22Rv1 (cell line): ENCODE data around the gene IRF1.

Source experiments
- H3K27ac ChIP-seq: fragments of 450-650 bp; 2 replicates; pipeline ENCODE4 v1.5.1; 2017
- ZFX ChIP-seq: fragments of 450-650 bp; IDR thresholded peaks from 2 replicates; pipeline ENCODE4 v1.6.1; 2017; ENCODE audit warnings: antibody characterized with exemption, borderline replicate concordance
- TF ChIP-seq, protein P1 (sequence below): fragments of 450-650 bp; IDR thresholded peaks from 2 replicates; pipeline ENCODE4 v1.5.1; 2017; ENCODE audit warnings: mild to moderate bottlenecking

Gene IRF1

DNA sequence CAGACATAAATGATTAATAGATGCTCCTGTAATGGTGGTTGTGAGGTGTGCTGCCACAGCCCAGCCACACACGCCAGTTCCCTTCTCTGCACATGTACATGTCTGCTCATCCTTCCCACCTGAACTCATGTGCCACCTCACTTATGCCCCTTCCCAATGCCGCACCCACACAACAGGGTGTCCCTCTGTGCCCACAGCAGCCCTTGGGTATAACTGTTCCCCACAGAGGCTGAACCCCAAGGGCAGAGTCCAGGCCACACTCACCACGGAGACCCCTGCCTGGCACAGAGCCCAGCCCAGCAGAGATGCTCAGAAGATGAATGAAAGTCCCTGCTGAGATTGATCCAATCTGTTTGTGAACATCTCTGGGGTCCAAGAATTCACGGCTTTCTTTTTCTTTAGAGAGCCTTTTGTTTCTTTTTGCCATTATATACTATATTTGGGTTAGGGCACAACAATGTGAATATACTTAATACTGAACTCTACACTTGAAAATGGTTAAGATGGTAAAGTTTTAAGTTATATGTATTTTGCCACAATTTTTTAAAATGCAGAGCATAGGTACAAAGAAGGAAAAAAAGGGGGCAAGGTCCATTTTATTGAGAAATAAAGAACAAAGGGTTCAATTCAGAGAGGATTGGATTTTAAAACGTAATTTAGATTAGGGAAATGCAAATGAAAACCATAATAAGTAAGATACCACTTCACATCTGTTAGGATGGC, 29.6 kb downstream of the IRF1 start:
- H3K27ac ChIP-seq: no peak overlapping the region

DNA sequence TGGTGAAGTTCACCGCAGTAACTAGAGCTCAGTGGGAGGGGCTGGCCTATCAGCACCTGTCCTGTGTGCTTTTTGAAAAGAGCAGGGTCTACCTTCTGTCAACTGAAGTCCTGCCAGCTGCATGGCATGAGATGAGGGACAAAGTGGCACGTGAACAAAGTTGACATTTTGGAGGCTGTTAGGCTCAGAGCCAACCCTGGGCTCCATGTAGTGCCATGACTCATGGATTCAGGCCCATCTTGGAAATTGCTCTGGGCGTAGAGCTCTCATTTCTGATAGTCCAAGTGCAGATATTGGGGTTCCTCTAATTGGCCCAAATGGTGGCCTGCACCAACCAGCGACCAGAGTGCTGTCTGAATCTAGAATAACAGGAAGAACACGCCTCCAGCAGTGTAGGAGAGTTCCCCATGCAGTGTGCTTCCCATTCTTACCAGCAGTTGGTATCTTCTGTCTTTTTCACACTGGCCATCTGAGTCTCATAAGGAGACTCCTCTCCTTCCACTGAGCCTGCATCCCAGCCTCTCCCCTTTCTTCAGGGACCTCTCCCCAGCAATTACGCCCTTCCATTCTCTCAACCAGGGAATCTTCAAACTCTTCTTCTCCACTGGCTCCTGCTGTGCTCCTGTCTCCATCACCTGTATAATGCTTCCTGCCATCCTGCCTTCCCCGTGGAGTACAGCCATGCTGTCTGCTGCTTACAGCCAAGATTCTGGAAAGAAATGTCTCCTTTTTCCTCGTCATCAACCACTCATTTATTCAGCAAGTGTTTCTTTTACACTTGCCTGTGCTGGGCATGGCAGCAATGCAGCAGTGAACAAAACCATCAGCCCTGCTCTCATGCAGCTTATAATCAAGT, 30.4 kb downstream of the IRF1 start:
- TF ChIP-seq, protein P1, sequence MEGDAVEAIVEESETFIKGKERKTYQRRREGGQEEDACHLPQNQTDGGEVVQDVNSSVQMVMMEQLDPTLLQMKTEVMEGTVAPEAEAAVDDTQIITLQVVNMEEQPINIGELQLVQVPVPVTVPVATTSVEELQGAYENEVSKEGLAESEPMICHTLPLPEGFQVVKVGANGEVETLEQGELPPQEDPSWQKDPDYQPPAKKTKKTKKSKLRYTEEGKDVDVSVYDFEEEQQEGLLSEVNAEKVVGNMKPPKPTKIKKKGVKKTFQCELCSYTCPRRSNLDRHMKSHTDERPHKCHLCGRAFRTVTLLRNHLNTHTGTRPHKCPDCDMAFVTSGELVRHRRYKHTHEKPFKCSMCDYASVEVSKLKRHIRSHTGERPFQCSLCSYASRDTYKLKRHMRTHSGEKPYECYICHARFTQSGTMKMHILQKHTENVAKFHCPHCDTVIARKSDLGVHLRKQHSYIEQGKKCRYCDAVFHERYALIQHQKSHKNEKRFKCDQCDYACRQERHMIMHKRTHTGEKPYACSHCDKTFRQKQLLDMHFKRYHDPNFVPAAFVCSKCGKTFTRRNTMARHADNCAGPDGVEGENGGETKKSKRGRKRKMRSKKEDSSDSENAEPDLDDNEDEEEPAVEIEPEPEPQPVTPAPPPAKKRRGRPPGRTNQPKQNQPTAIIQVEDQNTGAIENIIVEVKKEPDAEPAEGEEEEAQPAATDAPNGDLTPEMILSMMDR: no peak
- no peak for TF ChIP-seq ZFX
- no peak overlapping the region for H3K27ac ChIP-seq

More for the DNA sequence above, 29.6 kb downstream of the IRF1 start:
- TF ChIP-seq ZFX: no peak
- TF ChIP-seq, protein P1: no peak

DNA sequence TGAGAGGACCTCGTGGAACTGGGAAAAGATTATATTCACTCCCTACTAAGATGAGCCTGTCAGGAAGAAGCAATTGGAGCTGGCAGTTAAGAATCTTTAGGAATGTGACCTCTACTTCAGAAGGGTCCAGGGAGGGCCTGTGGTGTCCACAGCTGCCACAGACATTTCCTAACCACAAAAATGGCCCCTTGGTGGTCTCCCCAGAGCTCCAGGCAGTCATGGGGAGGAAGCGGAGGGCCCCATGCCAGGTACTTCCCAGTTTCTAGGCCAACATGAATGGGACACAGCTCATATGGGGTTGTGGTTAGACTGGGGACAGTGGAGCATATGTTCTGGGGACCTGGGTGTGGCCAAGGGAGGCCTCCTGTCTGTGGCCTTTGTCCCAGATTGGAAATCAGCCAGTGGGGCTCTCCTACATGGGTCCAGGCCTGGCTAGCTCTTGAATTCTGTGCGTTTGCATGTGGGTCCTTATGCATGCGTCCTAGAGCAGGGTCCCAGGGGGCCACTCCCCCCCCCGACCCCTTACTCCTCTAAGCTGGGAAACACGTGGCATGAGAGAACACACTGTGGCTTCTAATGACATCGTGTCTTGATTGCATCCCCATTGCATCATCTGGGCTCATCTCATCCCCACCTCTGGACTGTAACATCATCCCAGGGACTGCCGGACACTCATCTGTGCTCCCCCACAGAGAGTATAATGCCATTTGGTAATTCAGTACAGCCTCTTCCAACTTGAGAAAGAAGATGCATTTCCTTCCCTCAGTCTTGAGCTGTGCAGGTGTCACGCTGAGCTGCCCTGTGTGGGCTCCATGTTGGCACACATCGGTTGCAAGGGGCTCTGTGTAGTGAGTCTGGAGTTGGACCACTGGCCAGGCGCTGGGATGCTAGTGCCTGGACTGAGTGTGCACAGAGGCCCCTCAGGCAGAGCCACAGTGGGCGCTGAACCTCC, 31.3 kb downstream of the IRF1 start:
- H3K27ac ChIP-seq: no peak overlapping the region
- TF ChIP-seq, protein P1: no peak
- TF ChIP-seq ZFX: no peak

DNA sequence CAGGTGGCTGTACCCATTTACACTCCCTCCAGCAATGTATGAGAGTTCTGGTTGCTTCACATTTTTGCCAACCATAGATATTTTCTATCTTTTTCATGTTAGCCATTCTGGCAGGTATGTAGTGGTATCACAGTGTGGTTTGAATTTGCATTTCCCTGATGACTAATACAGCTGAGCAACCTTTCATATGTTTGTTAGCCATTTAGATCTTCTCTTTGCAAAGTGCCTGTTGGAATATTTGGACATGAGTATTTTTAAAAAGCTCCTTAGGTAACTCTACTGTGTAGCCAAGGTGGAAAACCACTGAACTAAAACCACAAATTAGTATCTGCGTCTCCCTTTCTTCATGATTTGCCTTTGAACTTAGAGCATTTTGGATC, 31.9 kb downstream of the IRF1 start:
- no peak overlapping the region for H3K27ac ChIP-seq
- TF ChIP-seq ZFX: no peak
- TF ChIP-seq, protein P1: no peak

DNA sequence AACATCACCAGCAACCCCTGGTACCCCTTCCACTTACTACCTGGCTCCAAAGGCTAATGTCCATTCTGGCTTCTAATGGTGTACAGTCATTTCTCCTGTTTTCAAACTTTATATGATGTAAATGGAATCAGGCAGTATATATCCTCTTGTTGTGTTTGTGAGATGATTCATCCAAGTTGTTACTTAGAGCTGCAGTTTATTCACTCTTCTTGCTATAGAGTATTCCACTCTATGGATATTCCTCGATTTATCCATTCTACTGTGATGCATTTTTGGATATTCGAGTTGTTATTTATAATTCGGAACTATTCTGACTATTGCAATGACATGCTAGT, 32.4 kb downstream of the IRF1 start:
- no peak overlapping the region for H3K27ac ChIP-seq

DNA sequence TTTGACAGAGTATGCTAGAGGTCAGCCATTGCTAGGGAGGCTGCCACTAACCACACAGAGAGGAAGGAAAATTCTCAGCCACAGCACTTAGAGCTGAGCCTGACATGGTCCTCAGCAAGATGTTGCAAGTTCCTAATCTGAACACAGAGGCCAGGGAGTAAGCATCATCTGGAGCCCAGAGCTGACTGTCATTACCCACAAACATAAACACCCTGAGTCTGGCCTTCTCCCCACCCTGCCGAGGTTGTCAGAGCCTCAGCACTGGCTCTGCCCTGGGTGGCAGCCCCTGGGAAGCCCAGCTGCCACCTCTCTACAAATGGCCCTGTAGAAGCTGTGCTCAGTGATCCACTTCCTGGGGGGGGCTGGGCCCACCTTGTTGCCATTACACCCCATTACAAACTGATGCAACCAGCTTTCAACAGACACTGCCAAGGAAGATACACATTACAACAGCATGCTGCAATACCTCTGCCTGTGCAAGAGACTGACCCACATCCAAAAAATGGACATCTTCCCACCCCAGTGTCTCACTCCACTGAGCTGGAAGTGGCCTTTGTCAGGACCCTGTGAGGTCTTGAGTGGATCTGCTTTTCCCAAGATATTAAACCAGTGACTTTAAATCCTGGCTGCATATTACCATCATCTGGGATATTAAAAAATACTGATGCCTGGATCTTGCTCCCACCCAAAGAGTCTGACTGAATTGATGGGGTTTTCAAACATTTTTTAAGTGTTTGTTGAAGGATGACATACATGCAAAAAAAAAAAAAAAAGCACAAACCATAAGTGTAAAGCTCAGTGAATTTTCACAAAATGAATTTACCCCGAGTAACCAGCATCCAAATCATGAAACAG, 33.0 kb downstream of the IRF1 start:
- H3K27ac ChIP-seq: no peak overlapping the region
- TF ChIP-seq ZFX: no peak
- TF ChIP-seq, protein P1: no peak

More for the DNA sequence above, 32.4 kb downstream of the IRF1 start:
- TF ChIP-seq ZFX: no peak
- TF ChIP-seq, protein P1: no peak
